Body of pancreas (tissue), 4 donors: ENCODE measurements around the gene SCIMP. TPM values are rescaled to one million over a fixed set of nuclear protein-coding genes. Genes with fewer than 3 reads are reported as not detected.

Experiments used
- ATAC-seq: fragments of 150-250 bp; one replicate; pipeline ENCODE4 v1.9.1; 2016
- DNase-seq, 4 donors: peaks; one replicate each; pipeline ENCODE4 v3.0.0-alpha.2; 2019
- H3K27ac ChIP-seq, 4 donors: fragments of 200-600 bp; sonication (generic); 1 replicate in 3 of 4; 2 replicates in 1 of 4; pipeline versions ENCODE4 v1.5.1 to v1.6.1; 2016 to 2019; ENCODE audit warnings: mild to moderate bottlenecking in 1 of 4, mixed read lengths in 1 of 4, moderate library complexity in 1 of 4
- H3K27me3 ChIP-seq, 2 donors: fragments of 200-600 bp; sonication (generic); one replicate each; pipeline ENCODE4 v1.6.0; 2016; ENCODE audit warnings: mild to moderate bottlenecking in 1 of 2
- H3K36me3 ChIP-seq, 2 donors: fragments of 200-600 bp; sonication (generic); replicated peaks in 1 of 2; 2 replicates each; pipeline ENCODE4 v1.5.1; 2016; ENCODE audit warnings: low read depth in 2 of 2; ENCODE audit not compliant: insufficient read depth in 1 of 2
- H3K4me1 ChIP-seq: fragments of 200-600 bp; sonication (generic); one replicate; pipeline ENCODE4 v1.6.0; 2016
- H3K4me3 ChIP-seq, 2 donors: fragments of 200-600 bp; sonication (generic); 1 replicate in 1 of 2; 2 replicates in 1 of 2; pipeline ENCODE4 v1.5.1; 2016 to 2019
- H3K9me3 ChIP-seq, 3 donors: fragments of 200-600 bp; sonication (generic); 1 replicate in 2 of 3; 2 replicates in 1 of 3; pipeline ENCODE4 v1.5.1; 2016
- POLR2A ChIP-seq, 3 donors: fragments of 450-650 bp; IDR thresholded peaks; one replicate each; pipeline ENCODE4 v1.6.1; 2016; ENCODE audit warnings: antibody characterized with exemption in 3 of 3, mild to moderate bottlenecking in 2 of 3
- WGBS, 2 donors: methylation state at CpG; one replicate each; pipeline ENCODE4 v1.1.5; 2017; 5-methylcytosine and 5-hydroxymethylcytosine counted together
- intact Hi-C: fragments of 100-400 bp; cut with DNase I; formaldehyde crosslinking; loops from one replicate; pipeline ENCODE4 v1.15.1; 2023
- total RNA-seq, 2 donors: library from RNA; depleted of rRNA; stranded (reverse); fragments of >200 nt; gene quantifications; one replicate each; pipeline ENCODE4 v1.1.0, GENCODE V29; 2016
- TF ChIP-seq, protein P1 (sequence below), 7 experiments: fragments of 450-650 bp in 4 of 7; fragments of 200-600 bp in 3 of 7; sonication (generic) in 3 of 7; IDR thresholded peaks; one replicate each; pipeline ENCODE4 v1.5.1; 2016 to 2019; ENCODE audit warnings: antibody characterized with exemption in 7 of 7

The SCIMP gene
- total RNA-seq, 2 donors from 2014 or later: 0.33 to 2.1 TPM

DNA sequence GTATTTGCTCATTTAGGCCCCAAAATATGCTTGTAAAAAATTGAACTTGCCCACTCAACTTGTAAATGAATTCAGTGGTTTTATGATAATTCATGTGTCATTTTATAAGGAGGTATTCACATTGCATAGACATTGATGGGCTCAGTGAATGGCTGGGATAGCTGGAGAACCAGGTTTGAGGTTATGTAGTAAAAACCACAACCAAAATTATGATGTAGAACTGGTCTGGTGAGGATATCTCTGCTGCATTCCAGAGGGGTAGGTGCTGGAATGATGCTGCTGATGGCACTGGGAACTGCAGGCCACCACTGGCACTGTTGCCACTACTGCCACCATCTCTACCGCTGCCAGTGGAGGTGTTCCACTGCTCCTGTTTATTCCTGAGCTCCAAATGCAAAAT, 25.9 kb upstream of the SCIMP start:
- TF ChIP-seq, protein P1, sequence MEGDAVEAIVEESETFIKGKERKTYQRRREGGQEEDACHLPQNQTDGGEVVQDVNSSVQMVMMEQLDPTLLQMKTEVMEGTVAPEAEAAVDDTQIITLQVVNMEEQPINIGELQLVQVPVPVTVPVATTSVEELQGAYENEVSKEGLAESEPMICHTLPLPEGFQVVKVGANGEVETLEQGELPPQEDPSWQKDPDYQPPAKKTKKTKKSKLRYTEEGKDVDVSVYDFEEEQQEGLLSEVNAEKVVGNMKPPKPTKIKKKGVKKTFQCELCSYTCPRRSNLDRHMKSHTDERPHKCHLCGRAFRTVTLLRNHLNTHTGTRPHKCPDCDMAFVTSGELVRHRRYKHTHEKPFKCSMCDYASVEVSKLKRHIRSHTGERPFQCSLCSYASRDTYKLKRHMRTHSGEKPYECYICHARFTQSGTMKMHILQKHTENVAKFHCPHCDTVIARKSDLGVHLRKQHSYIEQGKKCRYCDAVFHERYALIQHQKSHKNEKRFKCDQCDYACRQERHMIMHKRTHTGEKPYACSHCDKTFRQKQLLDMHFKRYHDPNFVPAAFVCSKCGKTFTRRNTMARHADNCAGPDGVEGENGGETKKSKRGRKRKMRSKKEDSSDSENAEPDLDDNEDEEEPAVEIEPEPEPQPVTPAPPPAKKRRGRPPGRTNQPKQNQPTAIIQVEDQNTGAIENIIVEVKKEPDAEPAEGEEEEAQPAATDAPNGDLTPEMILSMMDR (IDR thresholded peaks at IDR 0.05): no peak
- no peak for TF ChIP-seq POLR2A (IDR thresholded peaks at IDR 0.05)
- Histone ChIP-seq H3K4me3 (no peak overlapping the region), H3K9me3 (no peaks in the 10 kb centered on the region), H3K36me3 (no peaks in the 10 kb centered on the region), H3K4me1 (peaks cover 5% of the 10 kb centered on the region), H3K27me3 (no peaks in the 10 kb centered on the region), H3K27ac (no peak overlapping the region)
- WGBS, 2 donors: 57 to 71% methylated on average over 1 of the region's 1 CpG
- ATAC-seq: no peak
- no peak for DNase-seq
- intact Hi-C loops: no loop called here

DNA sequence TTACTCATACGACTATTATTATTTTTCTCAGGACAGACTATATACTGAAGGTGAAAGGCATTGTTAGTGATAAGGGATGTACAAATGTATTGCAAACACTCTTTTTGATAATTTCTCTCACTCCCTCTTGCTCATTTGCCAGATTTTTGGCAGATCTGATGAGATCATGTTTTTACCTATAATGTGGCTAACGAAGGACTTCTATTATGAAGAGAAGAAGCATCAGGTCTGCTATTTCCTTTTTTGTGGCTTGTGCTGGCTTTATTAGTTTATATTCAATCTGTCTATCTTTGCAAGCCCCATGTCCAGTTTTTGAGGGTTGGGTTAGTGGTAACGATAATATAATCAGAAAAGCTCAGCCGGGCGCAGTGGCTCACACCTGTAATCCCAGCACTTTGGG, 22.5 kb upstream of the SCIMP start:
- ATAC-seq: no peak
- TF ChIP-seq, protein P1 (IDR thresholded peaks at IDR 0.05): no peak
- no peak for TF ChIP-seq POLR2A (IDR thresholded peaks at IDR 0.05)
- H3K4me1 ChIP-seq: no peaks in the 10 kb centered on the region
- intact Hi-C loops: loop anchor here (10.0 kb wide), 1 partner anchor 178 kb away; the partner anchor contains the start of gene C1QBP
- no peaks in the 10 kb centered on the region for H3K27me3 ChIP-seq
- no peak overlapping the region for H3K4me3 ChIP-seq
- WGBS, 2 donors: 91 to 93% methylated on average over 5 of the region's 5 CpGs
- H3K36me3 ChIP-seq: no peaks in the 10 kb centered on the region
- no peak for DNase-seq
- no peaks in the 10 kb centered on the region for H3K9me3 ChIP-seq
- H3K27ac ChIP-seq: no peak overlapping the region

DNA sequence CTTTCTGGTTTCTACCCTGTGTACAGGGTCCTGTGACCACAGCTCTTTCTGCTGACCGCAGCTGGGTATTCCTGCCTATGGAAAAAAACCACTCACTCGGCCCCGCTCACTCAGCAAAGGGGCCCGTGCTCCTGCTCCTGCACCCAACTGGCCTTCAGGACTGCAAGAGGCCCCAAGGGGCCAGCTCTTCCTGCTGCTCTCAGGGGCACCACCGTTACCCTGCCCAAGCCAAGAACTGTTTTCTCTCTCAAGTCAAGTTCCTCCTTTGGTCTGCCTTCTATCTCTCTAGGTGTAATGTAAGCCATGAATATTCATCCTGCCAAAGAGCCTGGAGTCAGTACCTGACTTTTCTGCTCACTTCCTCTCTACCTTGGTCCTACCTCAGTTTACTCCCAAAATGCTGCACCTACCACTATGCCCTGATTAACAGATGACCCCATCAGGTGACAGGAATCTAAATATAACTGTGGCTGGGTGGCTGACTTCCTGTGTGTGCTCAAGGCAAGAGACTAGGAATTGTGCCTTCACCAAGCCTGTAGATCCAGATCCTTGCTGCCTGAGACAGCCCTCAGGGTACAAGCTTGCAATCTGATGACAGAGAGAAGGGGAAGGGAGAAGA, 20.4 kb upstream of the SCIMP start:
- intact Hi-C loops: loop anchor here (10.0 kb wide), 1 partner anchor 180 kb away; the partner anchor contains the start of gene C1QBP
- Histone ChIP-seq H3K36me3 (no peaks in the 10 kb centered on the region), H3K9me3 (no peaks in the 10 kb centered on the region), H3K4me1 (no peaks in the 10 kb centered on the region), H3K27ac (no peak overlapping the region), H3K27me3 (no peaks in the 10 kb centered on the region), H3K4me3 (no peak overlapping the region)
- ATAC-seq (no peak), DNase-seq (peak in 1 of 4 donors; percentile 13)
- TF ChIP-seq POLR2A (IDR thresholded peaks at IDR 0.05): no peak
- TF ChIP-seq, protein P1 (IDR thresholded peaks at IDR 0.05): no peak
- 67 to 76% methylated on average over 5 of the region's 5 CpGs for WGBS, 2 donors

DNA sequence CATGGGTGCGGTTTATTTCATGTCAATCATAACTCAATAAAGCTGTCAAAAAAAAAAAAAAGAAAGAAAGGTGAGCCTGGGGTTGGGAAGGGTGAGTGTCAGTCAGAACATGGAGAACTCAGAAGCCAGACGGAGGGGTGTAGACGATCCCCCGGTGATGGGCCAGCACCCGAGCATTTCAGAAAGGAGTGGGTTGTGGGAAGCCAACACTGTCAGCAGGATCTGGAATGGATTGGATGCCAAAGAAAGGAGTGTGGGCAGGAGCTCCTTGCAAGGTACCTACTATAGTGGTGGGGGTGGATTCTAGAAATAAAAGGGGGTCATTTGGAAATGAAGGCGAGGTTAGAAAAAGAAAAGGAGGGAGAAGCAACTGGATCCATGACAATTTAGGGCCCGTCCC, 19.8 kb upstream of the SCIMP start:
- H3K27me3 ChIP-seq: no peaks in the 10 kb centered on the region
- H3K36me3 ChIP-seq: no peaks in the 10 kb centered on the region
- H3K4me1 ChIP-seq: no peaks in the 10 kb centered on the region
- no peak for ATAC-seq
- H3K4me3 ChIP-seq: no peak overlapping the region
- WGBS, 2 donors: 75 to 76% methylated on average over 7 of the region's 7 CpGs
- no peaks in the 10 kb centered on the region for H3K9me3 ChIP-seq
- TF ChIP-seq POLR2A (IDR thresholded peaks at IDR 0.05): no peak
- TF ChIP-seq, protein P1 (IDR thresholded peaks at IDR 0.05): no peak
- no peak overlapping the region for H3K27ac ChIP-seq
- no peak for DNase-seq
- intact Hi-C loops: loop anchor here (10.0 kb wide), 1 partner anchor 180 kb away; the partner anchor contains the start of gene C1QBP

DNA sequence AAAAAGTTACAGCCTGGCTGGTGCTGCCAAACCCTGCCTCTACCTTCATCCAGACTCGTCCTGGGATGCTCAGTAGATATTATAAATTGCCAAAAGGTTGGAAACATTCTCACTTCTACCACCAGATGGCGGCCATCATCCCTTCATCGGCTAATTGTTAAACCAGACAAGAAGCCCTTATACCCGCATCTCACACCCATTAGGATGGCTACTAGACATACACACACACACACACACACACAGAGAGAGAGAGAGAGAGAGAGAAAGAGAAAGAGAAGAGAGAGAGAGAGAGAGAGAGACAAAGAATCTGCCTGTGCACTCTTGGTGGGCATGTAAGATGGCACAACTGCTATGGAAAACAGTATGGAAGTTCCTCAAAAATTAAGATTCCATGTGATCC, 15.0 kb upstream of the SCIMP start:
- peak; percentile 61 to 72 (median 64) for DNase-seq
- 0 to 2% methylated on average over 4 of the region's 4 CpGs for WGBS, 2 donors
- no peak overlapping the region for H3K27ac ChIP-seq
- no peaks in the 10 kb centered on the region for H3K36me3 ChIP-seq
- intact Hi-C loops: loop anchor here (10.0 kb wide), 1 partner anchor 185 kb away; the partner anchor contains the start of gene C1QBP
- no peaks in the 10 kb centered on the region for H3K9me3 ChIP-seq
- no peaks in the 10 kb centered on the region for H3K27me3 ChIP-seq
- no peaks in the 10 kb centered on the region for H3K4me1 ChIP-seq
- ATAC-seq: peak; percentile 75
- TF ChIP-seq, protein P1 (IDR thresholded peaks at IDR 0.05): peak; percentile 24 to 82 (median 63)
- TF ChIP-seq POLR2A (IDR thresholded peaks at IDR 0.05): no peak
- no peak overlapping the region for H3K4me3 ChIP-seq
